HG03045 (cell line): ENCODE results near the gene SPPL2C.

Source experiments
- ATAC-seq: cut with Tn5 transposase; IDR thresholded peaks from one replicate; pipeline ENCODE4 v1.9.1; 2021; ENCODE audit warnings: mild to moderate bottlenecking, moderate library complexity; ENCODE audit not compliant: unreplicated experiment

Gene SPPL2C

GRCh38 chr17:45844695-45845375, at the start of gene SPPL2C:
Gene SPPL2C, plus strand, starts transcription at chr17:45844881. Its CDS starts 26 bp downstream, at chr17:45844907.
- ATAC-seq, result no peak

- ATAC-seq, result no peak
Measured at GRCh38 chr17:45800816-45801215, 43.9 kb upstream of the SPPL2C start.

DNA sequence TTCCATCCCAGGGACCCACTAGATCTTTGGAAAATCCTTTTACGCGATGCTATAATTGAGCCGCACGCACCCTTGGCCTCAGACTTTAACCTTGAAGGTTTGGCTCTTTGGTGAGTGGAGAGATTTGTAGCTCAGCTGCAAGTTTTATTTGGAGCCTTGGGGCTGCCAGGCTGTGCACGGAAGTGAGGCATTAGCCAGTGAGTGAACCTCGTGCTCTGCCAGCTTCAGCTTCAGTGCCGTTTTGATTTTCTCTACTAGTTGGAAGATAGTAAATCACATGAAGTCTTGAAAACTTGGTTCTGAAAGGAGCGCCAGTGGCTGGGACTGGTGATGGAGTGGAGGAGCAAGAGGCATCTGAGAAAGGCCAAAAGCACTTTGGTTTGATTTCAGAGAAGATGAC, 43.3 kb upstream of the SPPL2C start:
- ATAC-seq, result no peak

GRCh38 chr17:45808845-45809244, 35.8 kb upstream of the SPPL2C start:
- no peak for ATAC-seq

DNA sequence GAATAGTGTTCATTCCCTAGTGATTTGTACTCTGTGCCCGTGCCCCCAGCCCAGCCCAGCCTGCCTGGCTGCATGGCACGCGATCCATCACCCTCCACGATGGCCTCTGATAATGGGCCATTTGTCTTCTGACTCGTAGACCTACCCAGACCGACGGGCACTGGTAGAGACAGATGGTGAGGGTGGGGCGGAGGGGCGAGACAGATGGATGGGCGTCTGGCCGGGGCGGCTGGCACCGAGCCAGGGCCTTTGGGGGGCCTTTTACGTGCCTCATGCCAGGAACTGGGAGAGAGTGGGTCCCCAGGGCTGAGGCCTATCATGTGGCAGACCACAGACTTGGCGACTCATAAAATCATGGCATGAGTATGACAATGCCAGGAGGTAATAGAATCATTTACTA, 35.2 kb upstream of the SPPL2C start:
- no peak for ATAC-seq

- no peak for ATAC-seq
Measured at GRCh38 chr17:45812102-45812501, 32.6 kb upstream of the SPPL2C start.

GRCh38 chr17:45813048-45813725, 31.5 kb upstream of the SPPL2C start:
- no peak for ATAC-seq

GRCh38 chr17:45814622-45815606, 29.8 kb upstream of the SPPL2C start:
- ATAC-seq, result no peak

DNA sequence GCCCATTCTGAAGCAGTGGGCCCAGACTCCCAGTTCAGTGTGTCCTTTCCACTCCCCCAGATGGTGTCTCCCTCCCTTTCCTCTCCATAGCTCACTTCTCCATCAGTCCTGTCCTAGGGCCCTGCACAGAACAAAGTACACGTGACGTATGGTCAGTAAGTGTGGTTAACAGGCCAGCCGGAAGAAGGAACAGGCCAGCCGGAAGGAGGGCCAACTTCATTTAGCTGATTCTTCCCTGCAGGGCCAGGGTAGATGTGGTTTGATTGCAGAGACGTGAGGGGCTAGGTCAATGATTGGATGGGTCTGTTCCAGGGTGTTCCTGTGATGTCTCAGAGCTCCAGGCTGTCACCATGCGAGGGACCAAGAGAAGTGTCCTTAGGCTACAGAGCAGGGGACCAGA, 28.9 kb upstream of the SPPL2C start:
- ATAC-seq, result no peak

- ATAC-seq, result no peak
Measured at GRCh38 chr17:45818041-45818440, 26.6 kb upstream of the SPPL2C start.

DNA sequence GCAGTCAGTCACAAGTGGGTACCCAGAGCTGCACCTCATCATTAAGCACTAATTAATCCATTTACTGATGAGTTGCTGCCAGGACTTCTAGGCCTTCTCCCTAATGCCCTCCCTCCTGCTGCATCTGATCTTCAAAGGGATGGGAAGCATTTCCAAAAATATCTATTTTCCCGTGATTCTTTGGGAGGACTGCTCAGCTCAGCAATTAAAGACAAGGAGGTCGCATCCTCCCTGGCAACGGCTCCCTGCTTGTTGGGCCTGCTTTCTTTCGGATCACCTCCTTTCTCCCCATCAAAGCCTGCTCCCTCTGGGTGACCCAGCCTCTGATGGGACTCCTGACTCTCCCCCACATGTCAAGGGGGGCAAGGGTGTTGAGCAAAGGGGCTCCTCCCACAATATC, 26.0 kb upstream of the SPPL2C start:
- ATAC-seq, result no peak

- ATAC-seq, result no peak
Measured at GRCh38 chr17:45819632-45820031, 25.0 kb upstream of the SPPL2C start.

DNA sequence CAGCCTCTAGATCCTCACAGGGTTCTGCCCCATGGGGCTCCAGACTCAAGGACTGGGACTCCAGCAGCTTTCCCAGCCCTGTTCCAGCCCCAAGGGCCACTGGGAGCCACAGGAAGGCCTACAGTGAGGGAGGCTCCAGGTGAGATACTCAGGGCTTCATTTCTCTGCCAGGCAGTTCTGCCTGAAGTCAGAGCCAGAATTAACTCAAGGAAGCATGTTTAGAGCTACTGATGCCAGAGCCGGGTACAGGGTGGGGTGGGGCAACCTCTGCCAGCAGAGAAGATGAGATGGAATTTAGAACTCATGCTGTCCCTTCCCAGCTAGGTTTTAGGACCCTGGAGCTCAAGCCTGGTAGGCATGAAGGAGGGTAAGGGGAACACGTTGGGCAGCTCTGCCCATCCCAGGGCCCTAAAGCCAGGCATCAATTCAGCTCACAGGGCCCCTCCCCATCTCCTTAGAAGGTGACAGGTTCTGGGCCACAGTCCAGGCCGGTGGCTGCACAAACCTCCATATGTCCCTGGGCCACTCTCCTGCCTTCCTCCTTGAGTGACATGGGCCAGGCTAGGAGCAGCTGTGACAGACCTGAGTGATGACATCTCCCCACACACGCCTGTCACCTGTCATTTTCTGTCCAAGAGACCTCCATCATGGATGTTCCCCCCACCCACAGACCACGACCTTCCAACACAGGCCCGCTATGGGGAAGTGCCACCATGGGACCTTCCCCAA, 24.5 kb upstream of the SPPL2C start:
- no peak for ATAC-seq

DNA sequence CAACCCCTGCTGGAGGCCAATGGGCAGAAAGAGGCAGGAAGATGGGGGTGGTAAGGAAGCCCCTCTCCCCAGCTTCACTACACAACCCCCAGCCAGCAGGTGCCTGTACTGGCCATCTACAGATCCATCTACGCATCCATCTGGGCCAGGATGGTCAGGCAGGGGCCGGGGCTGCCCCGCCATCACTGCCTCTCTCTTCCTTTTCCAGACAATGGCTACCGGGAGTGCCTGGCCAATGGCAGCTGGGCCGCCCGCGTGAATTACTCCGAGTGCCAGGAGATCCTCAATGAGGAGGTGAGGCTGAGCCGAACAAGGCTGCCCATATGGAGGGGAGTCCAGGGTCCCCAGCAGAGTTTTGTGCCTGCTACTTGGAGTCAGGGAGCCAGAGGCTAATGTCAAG, 23.5 kb upstream of the SPPL2C start:
- no peak for ATAC-seq

- ATAC-seq, result no peak
Measured at GRCh38 chr17:45823598-45823997, 21.1 kb upstream of the SPPL2C start.

DNA sequence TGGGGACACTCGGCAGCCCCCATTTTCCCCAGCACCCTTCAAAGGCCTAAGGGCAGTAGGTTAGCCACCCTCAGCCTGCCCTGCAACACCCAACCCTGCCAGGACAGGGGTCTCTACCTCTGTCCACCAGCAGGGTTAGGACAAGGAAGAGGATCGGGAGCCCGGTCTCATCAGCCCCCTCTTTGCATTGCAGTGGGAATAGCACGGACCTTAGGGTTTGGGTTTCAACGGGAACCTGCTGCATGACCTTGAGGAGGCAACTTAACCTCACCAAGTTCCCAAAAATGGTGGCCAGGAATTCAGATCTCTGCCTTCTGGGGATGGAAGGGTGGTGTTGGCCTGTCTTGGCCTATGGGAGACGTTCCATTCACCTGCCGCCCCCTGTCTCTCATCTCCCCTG, 20.2 kb upstream of the SPPL2C start:
- no peak for ATAC-seq

- no peak for ATAC-seq
Measured at GRCh38 chr17:45824901-45825492, 19.7 kb upstream of the SPPL2C start.

DNA sequence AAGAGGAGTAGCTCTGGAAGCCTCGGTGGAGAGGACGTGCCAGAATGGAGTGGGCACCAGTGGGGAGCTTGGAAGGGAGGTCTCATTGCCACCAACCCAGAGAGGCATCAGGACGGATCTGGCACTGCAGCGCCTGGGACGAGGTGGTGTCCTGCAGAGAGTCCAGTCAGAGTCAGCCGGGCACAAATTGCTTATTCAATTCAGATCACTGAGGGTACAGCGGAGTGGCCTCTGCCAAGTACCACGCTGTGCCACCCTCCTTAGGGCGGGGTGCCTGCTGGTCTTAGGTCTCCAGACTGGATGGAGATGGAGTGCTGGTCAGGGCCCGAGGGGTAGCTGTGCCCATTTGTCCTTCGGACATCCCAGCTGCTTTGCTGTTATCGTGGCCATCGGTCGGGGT, 18.9 kb upstream of the SPPL2C start:
- no peak for ATAC-seq

DNA sequence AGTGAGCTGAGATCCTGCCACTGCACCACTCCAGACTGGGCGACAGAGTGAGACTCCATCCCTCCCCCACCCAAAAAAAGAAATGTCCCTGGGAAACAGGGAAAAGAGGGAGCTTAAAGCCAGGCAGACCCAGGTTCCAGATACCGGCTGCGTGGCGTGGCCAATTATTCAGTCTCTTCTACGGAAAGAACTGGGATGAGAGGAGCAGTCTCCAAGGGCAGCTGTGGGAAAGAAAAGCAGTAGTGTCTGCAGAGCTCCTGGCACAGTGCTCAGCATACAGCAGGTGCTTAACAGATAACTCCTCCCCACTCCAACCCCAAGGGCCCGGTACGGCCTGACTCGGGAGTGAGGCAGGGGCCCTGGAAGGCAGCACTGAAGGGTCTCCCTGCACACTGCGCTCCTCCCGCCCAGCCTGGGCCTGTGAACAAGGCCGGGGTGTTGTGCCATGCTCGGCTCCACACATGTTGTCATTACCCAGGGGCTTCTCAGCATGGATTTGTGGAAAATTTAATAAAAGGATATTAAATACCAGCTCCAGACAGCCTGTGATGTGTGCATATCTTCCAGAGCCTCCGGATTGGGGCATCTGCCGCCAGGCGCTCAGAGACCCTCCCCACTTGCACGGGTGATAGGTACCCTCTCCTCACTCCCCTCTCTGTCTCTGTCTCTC, 17.6 kb upstream of the SPPL2C start:
- ATAC-seq, result no peak

DNA sequence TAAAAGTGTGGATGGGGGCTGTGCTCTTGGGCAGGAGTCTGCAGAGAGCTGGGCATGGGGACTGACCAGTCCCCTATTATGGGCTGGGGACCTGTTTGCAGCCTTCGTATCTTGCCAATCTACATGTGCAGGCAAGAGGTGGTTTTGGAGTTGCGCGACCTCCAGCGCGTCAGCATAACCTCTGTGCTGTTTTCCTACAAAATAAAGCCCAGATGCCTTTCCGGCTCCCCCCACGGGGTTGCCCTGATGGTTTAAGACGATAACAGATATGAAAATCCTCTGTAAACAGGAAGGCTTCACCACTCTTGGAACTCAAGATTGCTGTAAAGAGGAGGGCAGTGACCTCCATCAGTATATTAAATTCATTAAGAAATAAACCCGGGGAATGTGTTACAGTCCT, 16.5 kb upstream of the SPPL2C start:
- no peak for ATAC-seq
